Fibroblast of lung (primary cell): ENCODE results near the gene HTT. TPM values are rescaled to one million over a fixed set of nuclear protein-coding genes. Genes with fewer than 3 reads are reported as not detected.
A peak's percentile ranks its signal among the peaks of the same experiment; 100 is the strongest.

Source experiments
- DNase-seq, 2 donors: peaks; one replicate each; pipeline versions ENCODE4 v3.0.0 to v3.0.0-alpha.2; 2010; ENCODE audit warnings: low read depth in 2 of 2
- H2AFZ ChIP-seq: 2 replicates; pipeline ENCODE4 v1.5.1; 2012; ENCODE audit warnings: low read length, control low read depth, inconsistent platforms
- H3K27ac ChIP-seq: 2 replicates; pipeline ENCODE4 v1.5.1; 2011; ENCODE audit warnings: low read length, control low read depth; ENCODE audit not compliant: insufficient read depth
- H3K27me3 ChIP-seq: 2 replicates; pipeline ENCODE4 v1.5.1; 2011; ENCODE audit warnings: mild to moderate bottlenecking, low read length; ENCODE audit not compliant: control insufficient read depth, insufficient read depth
- H3K36me3 ChIP-seq: 2 replicates; pipeline ENCODE4 v1.5.1; 2011; ENCODE audit warnings: low read length; ENCODE audit not compliant: control insufficient read depth, insufficient read depth
- H3K4me1 ChIP-seq: 2 replicates; pipeline ENCODE4 v1.5.1; 2011; ENCODE audit warnings: low read length; ENCODE audit not compliant: control insufficient read depth, insufficient read depth; ENCODE audit errors: extremely low read depth
- H3K4me2 ChIP-seq: 2 replicates; pipeline ENCODE4 v1.5.1; 2011; ENCODE audit warnings: low read length, control low read depth; ENCODE audit not compliant: insufficient read depth; ENCODE audit errors: extremely low read depth
- H3K4me3 ChIP-seq, 4 experiments: fragments of 200-600 bp in 1 of 4; sonication (generic) in 1 of 4; replicated peaks in 1 of 4; 2 replicates each; pipeline ENCODE4 v1.5.1; 2011 to 2016; ENCODE audit warnings: low read length in 4 of 4, low read depth in 3 of 4, mild to moderate bottlenecking in 3 of 4, control low read depth in 2 of 4, inconsistent platforms in 1 of 4, mixed read lengths in 1 of 4; ENCODE audit not compliant: insufficient read depth in 1 of 4; ENCODE audit errors: control extremely low read depth in 1 of 4
- H3K79me2 ChIP-seq: 2 replicates; pipeline ENCODE4 v1.5.1; 2012; ENCODE audit warnings: mild to moderate bottlenecking, low read length, inconsistent platforms; ENCODE audit not compliant: control insufficient read depth, insufficient read depth
- H3K9ac ChIP-seq: 2 replicates; pipeline ENCODE4 v1.5.1; 2011; ENCODE audit warnings: mild to moderate bottlenecking, low read length, control low read depth; ENCODE audit not compliant: insufficient read depth
- H3K9me3 ChIP-seq: 2 replicates; pipeline ENCODE4 v1.5.1; 2012; ENCODE audit warnings: low read depth, low read length; ENCODE audit not compliant: control insufficient read depth, insufficient read depth
- H4K20me1 ChIP-seq: 2 replicates; pipeline ENCODE4 v1.5.1; 2011; ENCODE audit warnings: low read length; ENCODE audit not compliant: control insufficient read depth, insufficient read depth; ENCODE audit errors: extremely low read depth
- CTCF ChIP-seq, 2 donors: IDR thresholded peaks in 1 of 2; conservative IDR thresholded peaks in 1 of 2; 1 replicate in 1 of 2; 2 replicates in 1 of 2; pipeline ENCODE4 v1.5.1; 2011 to 2012; ENCODE audit warnings: low read length in 2 of 2, control low read depth in 1 of 2, inconsistent platforms in 1 of 2, low read depth in 1 of 2, mild to moderate bottlenecking in 1 of 2
- EZH2 ChIP-seq: IDR thresholded peaks from 2 replicates; pipeline ENCODE4 v1.5.1; 2012; ENCODE audit warnings: low read length, control low read depth, mild to moderate bottlenecking; ENCODE audit errors: missing control alignments
- polyA plus RNA-seq, 2 donors: library from polyadenylated mRNA; depleted of rRNA in 1 of 2; stranded (reverse) in 1 of 2; unstranded in 1 of 2; fragments of >200 nt; gene quantifications; 2 replicates each; pipeline ENCODE4 v1.2.1, GENCODE V29; 2011 to 2012; ENCODE audit warnings: missing spikeins in 1 of 2
- total RNA-seq: library from RNA; depleted of rRNA; stranded (reverse); fragments of >200 nt; gene quantifications from 2 replicates; pipeline ENCODE4 v1.2.1, GENCODE V29; 2014

HTT gene
- total and polyA plus RNA-seq, 2 donors (not counting 1 experiment from before 2014, with no cell fraction given), result 13.2 to 41.8 TPM

- H3K36me3 ChIP-seq, result peaks cover 12% of the 10 kb centered on the region
- H3K4me3 ChIP-seq, result no peak overlapping the region
- H3K27ac ChIP-seq, result no peak overlapping the region
- DNase-seq, result peak in 1 of 2 donors; percentile 49
- H3K9me3 ChIP-seq, result no peaks in the 10 kb centered on the region
- no peaks in the 10 kb centered on the region for H3K27me3 ChIP-seq
- no peak overlapping the region for H3K9ac ChIP-seq
- H4K20me1 ChIP-seq, result no peaks in the 10 kb centered on the region
- no peaks in the 10 kb centered on the region for H3K79me2 ChIP-seq
- no peaks in the 10 kb centered on the region for H3K4me1 ChIP-seq
- H2AFZ ChIP-seq, result no peak overlapping the region
- TF ChIP-seq CTCF (conservative IDR thresholded peaks at IDR 0.05 in 1 of 2, IDR thresholded peaks at IDR 0.05 in 1 of 2; ENCODE audit: low read depth in 1 of 2, low read length in 2 of 2) (peak in 1 of 2 donors; percentile 41), EZH2 (no peak)
- no peak overlapping the region for H3K4me2 ChIP-seq
These were observed 119.2 kb downstream of the HTT start for GRCh38 chr4:3193531-3194203.

GRCh38 chr4:3196670-3197359, 122.3 kb downstream of the HTT start:
- Histone ChIP-seq H3K79me2 (no peaks in the 10 kb centered on the region), H3K9ac (no peak overlapping the region), H3K27me3 (no peaks in the 10 kb centered on the region), H2AFZ (no peak overlapping the region), H4K20me1 (no peaks in the 10 kb centered on the region), H3K4me1 (peaks cover 2% of the 10 kb centered on the region), H3K4me2 (no peak overlapping the region), H3K9me3 (no peaks in the 10 kb centered on the region), H3K4me3 (no peak overlapping the region), H3K36me3 (peaks cover 8% of the 10 kb centered on the region), H3K27ac (no peak overlapping the region)
- DNase-seq, result no peak
- TF ChIP-seq CTCF (conservative IDR thresholded peaks at IDR 0.05 in 1 of 2, IDR thresholded peaks at IDR 0.05 in 1 of 2; ENCODE audit: low read depth in 1 of 2, low read length in 2 of 2) (no peak), EZH2 (no peak)

DNA sequence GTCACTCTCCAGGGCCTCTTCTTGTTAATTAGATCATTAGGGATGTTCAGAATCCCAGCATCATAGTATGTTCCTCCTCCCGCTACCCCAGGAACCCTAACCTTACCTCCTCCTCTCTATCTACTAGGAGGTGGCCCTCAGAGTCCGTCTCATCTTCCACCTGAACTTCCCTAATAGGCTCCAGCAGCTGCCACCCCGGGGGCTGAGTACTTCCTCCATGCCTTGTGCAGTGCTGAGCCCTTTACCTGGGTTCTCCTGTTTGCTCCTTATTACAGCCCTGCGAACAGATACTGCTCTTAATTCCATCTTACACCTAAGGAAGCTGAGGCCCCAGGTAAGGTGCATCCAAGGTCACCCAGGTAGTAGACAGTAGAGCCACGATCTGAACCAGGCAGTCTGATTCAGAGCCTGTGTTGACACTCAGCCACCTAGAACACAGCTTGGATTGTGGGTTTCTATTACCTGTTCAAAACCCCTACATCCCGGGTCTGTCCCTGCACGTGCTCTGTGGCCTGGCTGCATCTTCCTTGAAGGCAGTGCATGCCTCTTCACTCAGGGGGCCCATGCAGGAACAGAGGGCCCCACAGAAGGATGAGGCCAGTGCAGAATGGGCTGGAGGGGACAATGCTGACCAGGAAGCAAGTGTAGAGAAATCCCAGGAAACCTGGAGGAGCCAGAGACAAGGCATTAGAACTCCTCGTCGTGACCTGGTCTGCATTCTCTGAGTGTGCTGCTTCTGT, 123.1 kb downstream of the HTT start:
- no peak overlapping the region for H3K4me2 ChIP-seq
- peaks cover 8% of the 10 kb centered on the region for H3K36me3 ChIP-seq
- H3K9me3 ChIP-seq, result no peaks in the 10 kb centered on the region
- no peaks in the 10 kb centered on the region for H3K79me2 ChIP-seq
- no peaks in the 10 kb centered on the region for H4K20me1 ChIP-seq
- H2AFZ ChIP-seq, result no peak overlapping the region
- peaks cover 2% of the 10 kb centered on the region for H3K4me1 ChIP-seq
- TF ChIP-seq EZH2, result no peak
- TF ChIP-seq CTCF (conservative IDR thresholded peaks at IDR 0.05 in 1 of 2, IDR thresholded peaks at IDR 0.05 in 1 of 2; ENCODE audit: low read depth in 1 of 2, low read length in 2 of 2), result no peak
- H3K9ac ChIP-seq, result no peak overlapping the region
- H3K27me3 ChIP-seq, result no peaks in the 10 kb centered on the region
- no peak overlapping the region for H3K27ac ChIP-seq
- H3K4me3 ChIP-seq, result no peak overlapping the region
- DNase-seq, result no peak
